ENCODE measurements around the gene CPNE4.
"Not testable (repeated sequence)": the region's sequence is repeated elsewhere in the genome, so short reads cannot be mapped to it uniquely, and the experiment has no call there.

Gene CPNE4

GRCh38 chr3:131518680-131519079, 516.1 kb downstream of the CPNE4 start:
- DNase-seq: no peak

GRCh38 chr3:131505421-131505820, 529.4 kb downstream of the CPNE4 start:
- DNase-seq: no peak

- DNase-seq: no peak
Measured at GRCh38 chr3:131503320-131503635, 531.5 kb downstream of the CPNE4 start.

- peak; percentile 83 for DNase-seq
Measured at GRCh38 chr3:131502530-131503319, 532.1 kb downstream of the CPNE4 start, which contains the start of gene MRPL3. Gene MRPL3, minus strand, starts transcription at chr3:131502971. Its CDS starts 150 bp downstream, at chr3:131502821.

- DNase-seq: no peak
Measured at GRCh38 chr3:131501949-131502348, 532.9 kb downstream of the CPNE4 start.

DNA sequence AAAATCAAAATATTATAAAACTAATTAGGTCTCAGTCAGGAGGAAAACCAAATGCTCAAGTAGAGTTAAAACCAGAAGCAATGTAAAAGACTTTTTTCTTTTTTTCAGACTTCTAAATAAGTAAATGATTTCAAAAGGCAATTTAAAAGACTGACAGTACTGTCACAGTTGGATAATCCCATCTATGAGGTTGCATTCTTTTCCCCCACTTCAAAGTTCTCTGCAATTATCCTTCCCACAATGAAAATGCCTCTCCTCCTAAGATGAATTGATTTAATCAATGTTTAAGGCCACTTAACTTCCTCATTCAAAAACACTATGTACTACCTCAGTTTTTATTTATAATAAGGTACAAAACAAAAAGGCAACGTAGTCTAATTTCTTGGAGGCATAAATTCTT, 540.1 kb downstream of the CPNE4 start:
- no peak for DNase-seq

GRCh38 chr3:131491775-131492174, 543.0 kb downstream of the CPNE4 start:
- DNase-seq: no peak

DNA sequence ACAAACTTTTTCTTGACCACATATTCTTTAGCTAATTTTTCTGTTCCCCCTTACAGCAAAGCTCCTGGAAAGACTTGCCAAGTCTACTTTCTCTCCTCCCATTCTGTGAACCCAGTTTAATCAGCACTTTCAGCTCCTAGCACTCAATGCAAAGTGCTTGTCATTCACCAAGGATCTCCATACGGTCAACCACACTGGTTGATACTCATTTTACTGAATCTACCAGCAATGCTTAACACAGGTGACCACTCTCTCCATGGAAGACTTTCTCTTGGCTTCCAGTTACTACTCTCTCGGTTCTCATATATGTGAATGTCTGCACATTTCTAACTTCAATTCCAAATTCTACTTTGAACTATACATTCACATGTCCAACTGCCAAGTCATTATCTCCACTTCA, 543.7 kb downstream of the CPNE4 start:
- DNase-seq: no peak

DNA sequence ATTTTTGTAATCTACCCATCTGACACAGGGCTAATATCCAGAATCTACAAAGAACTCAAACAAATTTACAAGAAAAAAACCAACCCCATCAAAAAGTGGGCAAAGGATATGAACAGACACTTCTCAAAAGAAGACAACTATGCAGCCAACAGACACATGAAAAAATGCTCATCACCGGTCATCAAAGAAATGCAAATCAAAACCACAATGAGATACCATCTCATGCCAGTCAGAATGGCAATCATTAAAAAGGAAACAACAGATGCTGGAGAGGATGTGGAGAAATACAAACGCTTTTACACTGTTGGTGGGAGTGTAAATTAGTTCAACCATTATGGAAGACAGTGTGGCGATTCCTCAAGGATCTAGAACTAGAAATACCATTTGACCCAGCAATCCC, 548.3 kb downstream of the CPNE4 start:
- not testable (repeated sequence) for DNase-seq

GRCh38 chr3:131485119-131485518, 549.7 kb downstream of the CPNE4 start:
- no peak for DNase-seq

DNA sequence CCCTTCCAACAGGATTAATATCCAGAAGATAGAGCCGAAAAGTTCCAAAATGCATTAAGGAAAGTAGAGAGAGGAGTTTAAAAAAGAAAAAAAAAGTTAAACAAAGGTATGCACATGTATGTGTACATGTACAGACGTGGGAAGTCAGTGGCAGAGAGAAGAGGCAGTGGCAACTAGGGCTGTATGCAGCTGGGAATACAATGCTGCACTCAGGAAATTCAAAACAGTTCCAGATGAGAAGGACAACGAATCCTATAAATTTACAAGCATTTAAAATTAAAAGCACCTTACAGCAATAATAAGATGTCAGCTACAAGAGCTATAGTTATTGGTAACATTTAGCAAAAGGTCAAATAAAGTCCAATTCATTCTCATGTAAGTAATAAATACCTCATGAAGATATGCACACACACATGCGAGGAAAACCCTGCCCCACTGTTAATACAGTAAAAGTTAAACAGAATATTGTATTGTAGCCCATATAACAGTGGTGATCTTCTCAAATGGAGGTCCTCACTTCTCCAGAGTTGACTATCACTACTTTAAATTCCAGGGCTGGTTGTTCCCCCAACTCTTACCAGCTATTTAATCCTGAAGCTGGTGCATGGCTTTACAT, 550.2 kb downstream of the CPNE4 start:
- no peak for DNase-seq
